SU-DHL-6 (cell line): ENCODE data around the gene RNF31.

Experiments used
- H2AFZ ChIP-seq: fragments of 200-600 bp; sonication (generic); 2 replicates; pipeline ENCODE4 v1.6.1; 2014; ENCODE audit warnings: low read depth, mild to moderate bottlenecking, moderate library complexity, mixed read lengths, antibody characterized with exemption, low read length; ENCODE audit not compliant: severe bottlenecking
- H3F3A ChIP-seq: fragments of 200-600 bp; shearing (Covaris generic); 2 replicates; pipeline ENCODE4 v1.6.0; 2016; ENCODE audit warnings: antibody characterized with exemption, mild to moderate bottlenecking; ENCODE audit not compliant: insufficient read depth
- H3K27ac ChIP-seq: fragments of 200-600 bp; sonication (generic); 2 replicates; pipeline ENCODE4 v1.5.1; 2016; ENCODE audit warnings: low read depth, mild to moderate bottlenecking, low read length, moderate library complexity, mixed read lengths
- H3K27me3 ChIP-seq: fragments of 200-600 bp; sonication (generic), shearing (Covaris generic); 2 replicates; pipeline ENCODE4 v1.6.0; 2014; ENCODE audit warnings: mild to moderate bottlenecking, low read length
- H3K36me3 ChIP-seq: fragments of 200-600 bp; sonication (generic); 2 replicates; pipeline ENCODE4 v1.6.1; 2014; ENCODE audit warnings: mild to moderate bottlenecking, low read length, mixed read lengths
- H3K4me2 ChIP-seq: fragments of 300-600, 200-600 bp; shearing (Covaris generic), sonication (generic); 2 replicates; pipeline ENCODE4 v1.6.0; 2014; ENCODE audit warnings: low read length, low read depth, mild to moderate bottlenecking; ENCODE audit not compliant: poor library complexity, severe bottlenecking
- H3K4me3 ChIP-seq: fragments of 200-600 bp; sonication (generic); 2 replicates; pipeline ENCODE4 v1.5.1; 2014; ENCODE audit warnings: antibody characterized with exemption, low read length, mild to moderate bottlenecking, mixed read lengths; ENCODE audit not compliant: insufficient read depth, poor library complexity, severe bottlenecking
- H3K79me2 ChIP-seq: fragments of 200-600 bp; sonication (generic); 2 replicates; pipeline ENCODE4 v1.6.1; 2014; ENCODE audit warnings: mild to moderate bottlenecking, low read length, moderate library complexity; ENCODE audit not compliant: insufficient read depth
- H3K9ac ChIP-seq: fragments of 200-600 bp; sonication (generic); 2 replicates; pipeline ENCODE4 v1.7.0; 2014; ENCODE audit warnings: mild to moderate bottlenecking, low read length
- H3K9me2 ChIP-seq: fragments of 200-600 bp; sonication (generic); replicated peaks from 2 replicates; pipeline ENCODE4 v1.6.1; 2014; ENCODE audit warnings: low read length; ENCODE audit not compliant: insufficient read depth
- H3K9me3 ChIP-seq: fragments of 200-600 bp; sonication (generic); 2 replicates; pipeline ENCODE4 v1.6.1; 2014; ENCODE audit warnings: low read length, mixed read lengths; ENCODE audit not compliant: insufficient read depth
- H4K20me1 ChIP-seq: fragments of 200-600 bp; sonication (generic); 2 replicates; pipeline ENCODE4 v1.6.1; 2014; ENCODE audit warnings: low read depth, mild to moderate bottlenecking, antibody characterized with exemption, low read length, moderate library complexity, mixed read lengths
- CTCF ChIP-seq: fragments of 200-600 bp; sonication (generic); IDR thresholded peaks from one replicate; pipeline ENCODE4 v1.5.1; 2017; ENCODE audit warnings: antibody characterized with exemption, mild to moderate bottlenecking, low read length, moderate library complexity; ENCODE audit not compliant: insufficient read depth, poor library complexity, severe bottlenecking
- EZH2phosphoT487 ChIP-seq: fragments of 200-600 bp; sonication (generic), shearing (Covaris generic); conservative IDR thresholded peaks from 2 replicates; pipeline ENCODE4 v1.6.1; 2018; ENCODE audit warnings: mild to moderate bottlenecking, antibody characterized with exemption, low read length, moderate library complexity, mixed read lengths

RNF31 gene

GRCh38 chr14:24204163-24205146, 57.2 kb downstream of the RNF31 start:
- Histone ChIP-seq H3K27me3 (no peaks in the 10 kb centered on the region), H3K9ac (no peak overlapping the region), H4K20me1 (no peaks in the 10 kb centered on the region), H3K27ac (no peak overlapping the region), H3K9me2 (no peaks in the 10 kb centered on the region), H2AFZ (no peak overlapping the region), H3K4me3 (no peak overlapping the region), H3K4me2 (no peak overlapping the region), H3K79me2 (no peaks in the 10 kb centered on the region), H3K36me3 (peaks cover 3% of the 10 kb centered on the region; the same call in 1 of the 2 replicates), H3F3A (peaks cover 6% of the 10 kb centered on the region; the same call in 1 of the 2 replicates), H3K9me3 (no peaks in the 10 kb centered on the region)
- TF ChIP-seq CTCF, result no peak
- TF ChIP-seq EZH2phosphoT487, result no peak

- no peaks in the 10 kb centered on the region for H3K9me2 ChIP-seq
- no peaks in the 10 kb centered on the region for H3K79me2 ChIP-seq
- no peaks in the 10 kb centered on the region for H4K20me1 ChIP-seq
- H3K36me3 ChIP-seq, result peaks cover under 1% of the 10 kb centered on the region; the same call in 1 of the 2 replicates
- H3K4me3 ChIP-seq, result no peak overlapping the region
- no peaks in the 10 kb centered on the region for H3K27me3 ChIP-seq
- H3K9ac ChIP-seq, result no peak overlapping the region
- peaks cover 6% of the 10 kb centered on the region; the same call in 1 of the 2 replicates for H3F3A ChIP-seq
- no peaks in the 10 kb centered on the region for H3K9me3 ChIP-seq
- TF ChIP-seq CTCF, result no peak
- no peak for TF ChIP-seq EZH2phosphoT487
- H2AFZ ChIP-seq, result no peak overlapping the region
- H3K4me2 ChIP-seq, result no peak overlapping the region
- H3K27ac ChIP-seq, result no peak overlapping the region
Measured at GRCh38 chr14:24206260-24207103, 59.2 kb downstream of the RNF31 start.

GRCh38 chr14:24207104-24207551, 59.8 kb downstream of the RNF31 start:
- no peaks in the 10 kb centered on the region for H3K9me2 ChIP-seq
- TF ChIP-seq EZH2phosphoT487, result no peak
- no peak for TF ChIP-seq CTCF
- no peak overlapping the region for H3K9ac ChIP-seq
- no peak overlapping the region for H3K4me3 ChIP-seq
- no peaks in the 10 kb centered on the region for H3K79me2 ChIP-seq
- H3K27ac ChIP-seq, result no peak overlapping the region
- H3K9me3 ChIP-seq, result no peaks in the 10 kb centered on the region
- H3K4me2 ChIP-seq, result no peak overlapping the region
- H3F3A ChIP-seq, result peaks cover 6% of the 10 kb centered on the region; the same call in 1 of the 2 replicates
- H4K20me1 ChIP-seq, result no peaks in the 10 kb centered on the region
- H3K27me3 ChIP-seq, result no peaks in the 10 kb centered on the region
- no peak overlapping the region for H2AFZ ChIP-seq
- no peaks in the 10 kb centered on the region for H3K36me3 ChIP-seq
